Measurements from ENCODE around the gene CHST11. TPM values are rescaled to one million over a fixed set of nuclear protein-coding genes. Genes with fewer than 3 reads are reported as not detected.
"Not testable (repeated sequence)": the region's sequence is repeated elsewhere in the genome, so short reads cannot be mapped to it uniquely, and the experiment has no call there.

The CHST11 gene
- total RNA-seq, 4 donors from 2014 or later, result 5.7 to 15.7 (median 7.1) TPM

DNA sequence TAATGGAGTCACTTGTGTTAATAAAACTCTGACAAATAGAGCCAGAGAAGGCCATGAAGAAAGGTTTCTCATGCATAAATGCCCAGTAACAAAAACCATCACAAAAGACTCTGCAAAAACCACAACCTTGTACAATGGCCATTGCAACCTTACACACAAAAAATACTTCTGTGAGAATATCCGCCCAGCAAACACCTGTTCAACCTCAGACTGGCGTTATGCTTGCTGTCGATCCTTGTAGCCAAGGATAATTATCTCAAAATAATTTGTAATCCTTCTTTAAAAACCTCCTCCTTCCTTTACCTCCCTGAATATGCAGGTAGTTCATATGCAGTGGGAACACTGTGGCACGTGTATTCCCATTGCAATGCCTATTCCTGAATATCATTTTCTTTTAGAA lies 344.3 kb downstream of the CHST11 start:
- 88% methylated on average over 4 of the region's 4 CpGs for WGBS

DNA sequence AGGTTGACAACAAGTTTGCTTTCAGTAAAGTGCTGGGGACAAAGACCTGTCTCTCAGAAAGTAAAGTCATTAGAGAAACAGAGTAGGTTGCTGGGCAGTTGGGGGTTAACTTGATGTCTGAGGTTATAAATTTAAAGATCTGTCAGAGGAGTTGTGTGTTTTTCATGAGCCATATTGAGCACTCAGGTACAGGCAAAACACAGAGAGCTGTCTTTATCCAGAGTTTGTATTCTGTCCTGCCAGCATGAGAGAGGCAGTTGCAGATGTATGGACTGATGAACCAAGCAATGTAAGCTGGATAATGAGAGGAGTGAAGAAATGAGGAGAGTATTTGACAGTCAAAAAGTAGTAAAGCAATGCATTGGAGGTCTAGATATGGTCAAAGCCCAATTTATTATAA lies 344.7 kb downstream of the CHST11 start:
- intact Hi-C loops (cut with DNase I), result no loop called here
- H3K36me3 ChIP-seq, result no peaks in the 10 kb centered on the region
- no peaks in the 10 kb centered on the region for H3K4me1 ChIP-seq
- DNase-seq (ENCODE audit: extremely low spot score), result no peak
- TF ChIP-seq, protein P1, sequence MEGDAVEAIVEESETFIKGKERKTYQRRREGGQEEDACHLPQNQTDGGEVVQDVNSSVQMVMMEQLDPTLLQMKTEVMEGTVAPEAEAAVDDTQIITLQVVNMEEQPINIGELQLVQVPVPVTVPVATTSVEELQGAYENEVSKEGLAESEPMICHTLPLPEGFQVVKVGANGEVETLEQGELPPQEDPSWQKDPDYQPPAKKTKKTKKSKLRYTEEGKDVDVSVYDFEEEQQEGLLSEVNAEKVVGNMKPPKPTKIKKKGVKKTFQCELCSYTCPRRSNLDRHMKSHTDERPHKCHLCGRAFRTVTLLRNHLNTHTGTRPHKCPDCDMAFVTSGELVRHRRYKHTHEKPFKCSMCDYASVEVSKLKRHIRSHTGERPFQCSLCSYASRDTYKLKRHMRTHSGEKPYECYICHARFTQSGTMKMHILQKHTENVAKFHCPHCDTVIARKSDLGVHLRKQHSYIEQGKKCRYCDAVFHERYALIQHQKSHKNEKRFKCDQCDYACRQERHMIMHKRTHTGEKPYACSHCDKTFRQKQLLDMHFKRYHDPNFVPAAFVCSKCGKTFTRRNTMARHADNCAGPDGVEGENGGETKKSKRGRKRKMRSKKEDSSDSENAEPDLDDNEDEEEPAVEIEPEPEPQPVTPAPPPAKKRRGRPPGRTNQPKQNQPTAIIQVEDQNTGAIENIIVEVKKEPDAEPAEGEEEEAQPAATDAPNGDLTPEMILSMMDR (IDR thresholded peaks at IDR 0.05), result no peak
- no peak for TF ChIP-seq POLR2AphosphoS5 (IDR thresholded peaks at IDR 0.05)
- TF ChIP-seq POLR2A (IDR thresholded peaks at IDR 0.05; ENCODE audit: low read depth), result no peak
- no peak for TF ChIP-seq EP300 (IDR thresholded peaks at IDR 0.05)
- no peaks in the 10 kb centered on the region for H3K9me3 ChIP-seq
- H3K27me3 ChIP-seq, result no peaks in the 10 kb centered on the region
- no peak overlapping the region for H3K4me3 ChIP-seq
- H3K27ac ChIP-seq (replicated peaks in 1 of 4), result no peak overlapping the region

More for the DNA sequence above, 344.3 kb downstream of the CHST11 start:
- no peaks in the 10 kb centered on the region for H3K36me3 ChIP-seq
- H3K27ac ChIP-seq (replicated peaks in 1 of 4), result no peak overlapping the region
- no peak overlapping the region for H3K4me3 ChIP-seq
- H3K27me3 ChIP-seq, result no peaks in the 10 kb centered on the region
- DNase-seq (ENCODE audit: extremely low spot score), result no peak
- H3K9me3 ChIP-seq, result no peaks in the 10 kb centered on the region
- TF ChIP-seq, protein P1 (IDR thresholded peaks at IDR 0.05), result no peak
- TF ChIP-seq EP300 (IDR thresholded peaks at IDR 0.05), result no peak
- no peak for TF ChIP-seq POLR2A (IDR thresholded peaks at IDR 0.05; ENCODE audit: low read depth)
- TF ChIP-seq POLR2AphosphoS5 (IDR thresholded peaks at IDR 0.05), result no peak
- no peaks in the 10 kb centered on the region for H3K4me1 ChIP-seq
- intact Hi-C loops (cut with DNase I), result no loop called here

DNA sequence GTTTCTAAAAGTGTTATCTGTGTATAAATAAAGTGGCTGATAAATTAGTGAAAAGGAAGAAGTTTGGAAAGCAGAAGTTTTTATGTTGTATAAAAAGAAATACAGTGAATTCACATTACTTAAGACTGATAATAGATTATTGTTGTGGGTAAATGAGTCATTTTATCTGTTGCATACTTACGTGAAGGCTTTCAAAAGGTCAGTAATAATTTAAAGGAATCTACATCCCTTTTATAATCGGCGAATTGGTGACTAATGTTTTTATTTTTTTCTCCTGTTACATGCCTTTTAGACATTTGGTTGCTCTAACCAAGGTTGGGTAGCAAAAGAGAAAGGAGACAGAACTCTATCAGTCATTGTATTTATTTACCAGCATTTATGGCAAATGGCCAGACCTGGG lies 345.5 kb downstream of the CHST11 start:
- Histone ChIP-seq H3K27ac (replicated peaks in 1 of 4) (no peak overlapping the region), H3K4me3 (no peak overlapping the region), H3K4me1 (no peaks in the 10 kb centered on the region), H3K27me3 (no peaks in the 10 kb centered on the region), H3K36me3 (no peaks in the 10 kb centered on the region), H3K9me3 (no peaks in the 10 kb centered on the region)
- TF ChIP-seq EP300 (IDR thresholded peaks at IDR 0.05) (no peak), POLR2A (IDR thresholded peaks at IDR 0.05; ENCODE audit: low read depth) (no peak), POLR2AphosphoS5 (IDR thresholded peaks at IDR 0.05) (no peak)
- TF ChIP-seq, protein P1 (IDR thresholded peaks at IDR 0.05), result no peak
- no peak for DNase-seq (ENCODE audit: extremely low spot score)
- intact Hi-C loops (cut with DNase I), result no loop called here
- 69% methylated on average over 3 of the region's 3 CpGs for WGBS

DNA sequence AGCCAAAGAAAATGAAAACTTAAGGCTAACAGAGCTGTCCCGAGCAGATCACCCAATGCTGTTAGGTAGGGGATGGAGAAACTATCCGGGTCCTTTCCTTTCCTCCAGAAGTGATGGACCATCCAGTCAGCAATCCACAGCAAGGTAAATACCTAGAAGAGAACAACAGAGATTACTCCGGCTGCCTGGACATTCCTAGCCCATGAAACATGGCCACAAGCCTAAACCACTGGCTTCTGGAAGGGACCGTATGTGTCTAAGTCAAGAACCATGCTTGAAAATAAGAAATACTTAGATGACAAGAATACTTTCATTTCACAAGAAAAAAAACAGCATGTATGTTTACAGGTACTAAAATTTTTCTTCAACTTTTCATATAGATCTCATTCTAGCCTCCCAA lies 348.4 kb downstream of the CHST11 start:
- no peak overlapping the region for H3K27ac ChIP-seq (replicated peaks in 1 of 4)
- intact Hi-C loops (cut with DNase I), result no loop called here
- no peak for DNase-seq (ENCODE audit: extremely low spot score)
- H3K4me3 ChIP-seq, result no peak overlapping the region
- TF ChIP-seq POLR2AphosphoS5 (IDR thresholded peaks at IDR 0.05) (no peak), EP300 (IDR thresholded peaks at IDR 0.05) (no peak), POLR2A (IDR thresholded peaks at IDR 0.05; ENCODE audit: low read depth) (no peak)
- TF ChIP-seq, protein P1 (IDR thresholded peaks at IDR 0.05), result no peak
- WGBS, result 91% methylated on average over 4 of the region's 4 CpGs
- no peaks in the 10 kb centered on the region for H3K27me3 ChIP-seq
- H3K9me3 ChIP-seq, result no peaks in the 10 kb centered on the region
- H3K4me1 ChIP-seq, result no peaks in the 10 kb centered on the region
- H3K36me3 ChIP-seq, result no peaks in the 10 kb centered on the region

DNA sequence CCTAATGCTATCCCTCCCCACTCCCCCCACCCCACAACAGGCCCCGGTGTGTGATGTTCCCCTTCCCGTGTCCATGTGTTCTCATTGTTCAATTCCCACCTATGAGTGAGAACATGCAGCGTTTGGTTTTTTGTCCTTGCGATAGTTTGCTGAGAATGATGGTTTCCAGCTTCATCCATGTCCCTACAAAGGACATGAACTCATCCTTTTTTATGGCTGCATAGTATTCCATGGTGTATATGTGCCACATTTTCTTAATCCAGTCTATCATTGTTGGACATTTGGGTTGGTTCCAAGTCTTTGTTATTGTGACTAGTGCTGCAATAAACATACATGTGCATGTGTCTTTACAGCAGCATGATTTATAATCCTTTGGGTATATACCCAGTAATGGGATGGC lies 349.4 kb downstream of the CHST11 start:
- H3K9me3 ChIP-seq; H3K4me1 ChIP-seq; H3K27ac ChIP-seq (replicated peaks in 1 of 4); DNase-seq (ENCODE audit: extremely low spot score); H3K36me3 ChIP-seq; H3K27me3 ChIP-seq; H3K4me3 ChIP-seq; intact Hi-C loops (cut with DNase I): not testable (repeated sequence)
- WGBS, result 90% methylated on average over 3 of the region's 4 CpGs

Measured in esophagus muscularis mucosa (tissue), 4 donors.